NCI-H524 treated with DMSO at 0.1 percent for 48 hours (cell line): Measurements from ENCODE around the gene KIFC3.

Experiments
- DNase-seq: peaks from one replicate; lab custom pipeline; 2025; lab: John Stamatoyannopoulos, UW

The KIFC3 gene

DNA sequence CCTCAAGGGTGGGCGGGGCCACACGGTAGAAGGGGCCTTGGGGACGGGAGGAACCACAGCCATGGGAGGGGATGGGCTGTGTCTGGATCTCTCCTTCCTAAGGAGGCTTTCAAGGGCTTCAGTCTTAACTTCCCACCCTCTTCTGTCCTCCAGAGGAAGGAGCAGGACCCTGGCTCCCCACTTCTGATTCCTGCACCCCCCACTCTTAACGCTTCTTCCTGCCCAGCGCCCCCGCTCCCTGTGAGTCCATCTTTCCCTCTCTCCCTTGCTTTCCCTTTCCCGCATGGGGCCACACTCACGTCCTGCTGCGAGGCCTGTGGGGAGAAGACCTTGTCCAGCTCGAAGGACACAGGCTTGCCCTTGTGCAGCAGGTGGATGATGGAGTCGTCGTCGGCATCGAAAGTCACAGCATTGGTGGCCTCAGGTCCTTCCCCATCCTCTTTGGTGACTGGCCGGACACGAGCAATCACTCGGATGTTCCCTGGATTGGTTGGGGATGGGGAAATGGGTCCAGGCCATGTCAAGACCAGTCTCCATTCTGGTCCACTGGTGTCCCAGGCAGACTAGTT lies 37.0 kb downstream of the KIFC3 start:
- DNase-seq, result no peak

DNA sequence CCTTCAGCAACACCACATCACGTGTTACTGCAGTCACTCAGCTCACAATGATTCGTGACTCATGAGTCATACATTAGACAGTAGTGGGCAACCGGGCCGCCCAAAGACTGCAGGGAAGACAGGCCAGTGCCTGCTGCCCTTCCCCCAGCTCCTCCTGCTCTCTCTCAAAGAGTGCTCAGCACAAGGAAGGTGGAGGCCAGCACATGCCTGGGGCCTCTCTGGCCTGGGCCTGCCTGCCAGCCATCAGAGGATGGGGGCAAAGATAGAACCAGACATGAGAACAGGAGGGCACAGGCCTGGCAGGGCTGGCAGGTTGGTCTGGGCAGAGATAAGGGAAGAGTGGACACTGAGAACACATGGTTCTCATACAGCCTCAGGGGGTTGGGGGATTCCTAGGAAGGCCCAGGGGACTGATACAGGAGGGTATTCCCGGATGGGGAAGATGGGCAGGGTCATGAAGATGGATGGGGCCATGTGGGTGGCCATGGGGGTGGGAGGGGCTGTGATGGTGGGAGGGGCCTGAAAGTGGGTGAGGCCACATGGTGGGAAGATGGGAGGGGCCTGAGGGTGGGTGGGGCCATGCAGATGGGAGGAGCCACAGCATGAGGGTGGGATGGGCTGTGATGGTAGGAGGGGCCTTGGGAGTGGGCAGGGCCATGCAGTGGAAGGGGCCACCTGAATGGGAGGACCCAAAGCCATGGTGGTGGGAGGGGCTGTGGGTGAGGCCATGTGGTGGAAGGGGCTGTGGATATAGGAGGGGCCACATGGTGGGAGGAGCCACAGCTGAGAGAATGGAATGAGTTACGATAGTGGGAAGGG lies 37.7 kb downstream of the KIFC3 start:
- DNase-seq, result no peak

DNA sequence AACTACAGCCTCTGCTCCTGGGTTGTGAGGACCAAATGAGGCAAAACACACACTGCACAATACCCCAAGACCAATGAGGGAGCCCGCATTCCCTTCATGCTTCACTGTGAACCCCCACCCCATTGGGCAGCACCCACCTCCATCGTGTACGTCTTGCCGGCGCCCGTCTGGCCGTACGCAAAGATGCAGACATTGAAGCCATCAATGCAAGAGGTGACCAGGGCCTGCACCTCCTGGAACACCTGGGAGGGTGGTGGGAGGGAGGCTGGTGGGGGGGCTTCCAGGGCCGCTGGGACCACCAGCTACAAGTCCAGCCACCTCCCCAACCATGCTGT lies 38.3 kb downstream of the KIFC3 start:
- no peak for DNase-seq

DNA sequence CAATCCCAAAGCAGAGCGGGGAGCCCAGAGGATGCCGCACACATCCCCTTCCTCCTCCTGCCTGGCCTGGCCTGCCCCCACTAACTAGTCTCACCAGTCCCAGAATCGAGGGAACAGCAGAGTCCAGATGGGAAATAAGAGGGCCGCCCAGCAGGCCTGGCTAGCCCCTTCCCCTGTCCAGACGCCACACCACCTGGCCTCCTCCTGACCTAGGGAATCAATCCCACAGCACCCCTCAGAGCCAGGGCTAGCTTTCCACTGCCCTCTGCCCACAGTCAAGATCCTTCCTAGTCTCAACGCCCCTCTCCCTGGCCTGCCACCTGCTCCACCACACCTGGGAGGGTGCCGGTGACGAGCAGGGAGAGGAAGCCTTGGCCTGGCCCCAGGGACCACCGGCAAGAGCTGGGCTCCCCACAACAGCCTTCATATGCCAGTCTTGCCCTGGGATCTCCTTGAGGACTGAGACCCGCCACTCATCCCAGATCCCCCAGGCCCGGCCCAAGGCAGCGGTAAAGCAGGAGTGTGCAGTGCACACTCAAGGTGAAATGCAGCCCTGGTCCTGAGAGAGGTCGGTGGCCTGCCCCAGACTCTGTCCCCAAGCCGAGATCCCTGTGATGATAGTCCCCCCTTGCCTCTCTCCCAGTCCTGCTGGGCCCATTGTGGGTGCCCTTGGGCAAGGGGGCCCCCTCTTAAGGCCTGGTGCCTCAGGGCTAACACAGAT lies 38.8 kb downstream of the KIFC3 start:
- peak; percentile 36 for DNase-seq

DNA sequence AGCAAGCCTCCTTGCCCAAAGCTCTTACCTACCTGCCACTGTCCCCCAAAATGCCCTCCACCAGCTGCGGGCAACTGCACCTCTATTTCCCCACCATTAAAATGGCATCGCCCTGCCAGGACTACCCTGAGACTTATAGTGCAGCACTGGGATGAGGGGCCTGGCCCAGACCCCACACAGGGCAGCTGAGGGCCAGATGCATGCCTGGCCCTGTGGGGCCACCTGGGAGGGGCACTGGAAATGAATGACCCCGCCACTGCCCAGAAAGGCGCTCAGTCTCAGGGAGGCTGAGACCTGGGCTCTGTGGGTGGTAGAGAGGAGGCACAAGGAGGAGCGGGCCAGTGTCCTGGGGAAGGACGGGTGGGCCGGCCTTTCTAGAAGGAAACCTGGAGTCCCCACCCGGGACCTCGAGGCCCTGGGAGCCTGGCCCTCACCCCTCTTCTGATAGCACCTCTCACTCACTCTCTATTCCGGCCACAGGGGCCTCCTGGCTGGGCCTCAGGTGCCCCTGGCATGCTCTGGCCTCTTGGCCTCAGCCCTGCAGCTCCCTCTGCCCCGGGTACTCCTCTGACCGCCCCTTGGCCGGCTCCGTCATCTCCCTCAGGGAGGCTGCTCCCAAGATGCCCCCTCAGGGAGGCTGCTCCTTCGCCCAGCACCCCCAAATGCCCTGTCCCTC lies 39.8 kb downstream of the KIFC3 start:
- DNase-seq, result no peak

DNA sequence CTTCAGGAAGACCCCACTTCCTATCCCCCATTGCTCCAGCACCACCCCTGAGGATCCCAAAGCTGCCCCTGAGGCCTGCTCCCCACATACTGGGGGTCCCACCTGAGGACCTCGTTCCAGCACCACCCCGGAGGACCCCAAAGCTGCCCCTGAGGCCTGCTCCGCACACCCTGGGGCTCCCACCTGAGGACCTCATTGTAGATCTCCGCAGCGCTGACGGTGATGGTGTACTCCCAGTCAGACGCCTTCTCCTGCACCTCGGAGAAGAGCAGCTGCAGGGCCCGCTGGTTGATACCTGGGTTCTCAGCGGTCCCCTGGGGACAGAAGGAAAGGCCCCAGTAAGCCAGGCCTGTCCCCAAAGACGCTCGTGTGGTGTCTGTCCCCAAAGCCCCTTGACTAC lies 40.3 kb downstream of the KIFC3 start:
- no peak for DNase-seq

DNA sequence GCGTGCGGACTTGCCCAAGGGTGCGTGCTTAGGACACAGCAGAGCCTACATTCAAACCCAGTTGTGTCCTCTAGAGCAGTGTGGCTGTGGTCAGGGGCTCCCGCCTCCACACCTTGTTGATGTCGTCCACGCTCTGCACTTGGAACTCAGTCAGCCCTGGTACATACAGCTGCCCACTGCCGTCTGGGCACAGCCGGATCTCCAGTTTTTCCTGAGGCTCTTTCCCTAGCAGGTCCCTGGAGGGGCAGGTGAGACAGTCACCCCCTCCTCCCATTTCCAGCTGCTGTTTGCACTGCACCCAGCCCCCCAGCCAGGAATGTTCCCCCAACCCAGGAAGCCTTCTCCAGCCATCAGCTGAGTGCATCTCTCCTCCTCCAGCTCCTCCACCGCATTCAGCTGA lies 41.0 kb downstream of the KIFC3 start:
- DNase-seq, result no peak

DNA sequence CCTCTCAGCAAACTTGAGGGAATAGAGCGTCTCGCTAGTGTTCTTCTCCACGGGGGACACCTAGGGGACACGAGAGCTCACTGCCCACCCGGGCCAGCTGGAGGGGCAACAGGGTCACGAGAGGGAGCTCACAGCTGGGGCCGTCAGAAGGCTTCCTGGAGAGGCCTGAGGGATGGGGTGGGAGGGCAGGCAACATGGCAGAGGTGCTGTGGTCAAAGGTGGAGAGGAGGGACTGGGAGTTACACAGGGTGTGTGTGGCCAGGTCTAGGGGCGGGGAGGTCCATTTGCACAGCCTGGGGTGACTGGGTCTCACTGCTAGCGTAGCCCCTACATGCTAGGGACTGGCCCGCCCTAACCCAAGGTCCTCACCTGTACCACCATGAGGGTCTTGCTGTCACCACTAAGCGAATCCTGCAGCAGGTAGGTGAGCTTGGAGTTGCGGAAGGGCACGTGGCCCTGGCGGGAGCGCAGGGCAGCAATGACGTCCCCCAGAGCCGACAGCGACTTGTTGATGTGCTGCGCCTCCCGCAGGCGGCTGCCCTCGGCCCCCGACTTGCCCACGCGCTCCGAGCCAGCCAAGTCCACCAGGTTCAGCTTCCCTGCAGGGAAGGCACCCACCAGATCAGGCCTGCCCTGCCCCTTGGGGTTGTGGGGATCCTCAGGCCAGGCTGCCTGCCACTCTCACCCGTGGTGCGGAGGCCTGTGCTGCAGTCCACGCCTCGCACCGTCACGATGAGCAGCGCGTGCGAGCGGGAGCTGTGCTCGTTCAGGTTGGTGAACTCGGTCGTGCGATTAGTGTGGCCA lies 41.7 kb downstream of the KIFC3 start:
- no peak for DNase-seq

DNA sequence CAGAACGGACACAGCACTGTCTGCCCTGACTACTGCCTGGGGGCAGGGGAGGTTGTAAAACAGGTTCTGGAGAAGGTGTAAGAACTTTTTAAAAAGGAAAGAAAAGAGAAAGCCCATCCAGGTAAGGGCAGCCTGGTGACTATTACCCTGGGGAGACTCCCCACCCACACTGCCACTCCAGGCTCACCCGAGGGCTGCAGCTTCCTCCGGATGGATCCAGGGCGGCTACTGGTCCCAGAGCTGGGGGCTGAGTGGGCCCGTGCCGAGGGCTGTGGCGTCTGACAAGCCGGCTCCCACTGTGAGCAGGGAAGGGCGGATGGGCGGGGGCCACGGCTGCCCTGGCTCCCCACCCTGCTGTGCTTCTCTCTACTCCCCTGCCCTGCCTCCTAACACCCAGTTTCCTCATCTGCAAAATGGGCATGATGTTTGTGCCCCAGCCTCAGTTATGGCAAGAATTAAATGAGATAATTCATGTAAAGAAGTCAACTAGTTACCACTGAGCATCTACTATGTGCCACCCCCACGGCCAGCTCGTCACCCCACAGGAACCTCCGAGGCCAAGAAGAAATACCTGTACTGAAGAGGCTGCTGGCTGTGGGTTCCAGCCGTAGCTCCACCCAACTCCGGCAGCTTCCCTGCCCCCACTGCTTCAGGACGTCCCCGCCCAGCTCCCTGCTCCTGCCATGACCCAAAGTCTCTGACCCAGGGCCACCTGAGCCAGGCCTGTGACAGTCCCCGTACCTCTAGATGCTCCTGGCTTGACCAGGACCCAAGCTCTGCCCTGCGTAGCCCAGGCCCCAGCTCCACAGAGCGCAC lies 42.5 kb downstream of the KIFC3 start:
- no peak for DNase-seq

DNA sequence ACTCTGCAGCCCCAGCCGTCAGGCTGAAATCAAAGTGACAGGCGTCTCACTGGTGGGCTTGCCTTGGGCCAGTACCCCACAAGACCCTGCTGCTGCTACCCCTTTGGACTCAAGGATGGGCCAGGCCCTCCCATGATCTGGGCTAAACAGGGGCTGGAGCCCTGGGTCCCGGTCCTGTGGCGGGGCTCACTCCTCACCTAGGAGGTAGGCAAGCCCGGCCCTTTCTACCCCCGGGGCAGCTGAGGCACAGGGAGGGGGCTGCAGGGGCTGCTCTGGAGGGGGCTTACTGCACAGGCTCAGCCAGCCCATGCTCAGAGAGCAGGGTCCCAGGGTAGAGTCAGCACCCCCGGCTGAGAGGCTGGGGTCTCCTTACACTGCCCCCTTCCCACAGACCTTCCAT lies 43.2 kb downstream of the KIFC3 start:
- DNase-seq, result no peak

DNA sequence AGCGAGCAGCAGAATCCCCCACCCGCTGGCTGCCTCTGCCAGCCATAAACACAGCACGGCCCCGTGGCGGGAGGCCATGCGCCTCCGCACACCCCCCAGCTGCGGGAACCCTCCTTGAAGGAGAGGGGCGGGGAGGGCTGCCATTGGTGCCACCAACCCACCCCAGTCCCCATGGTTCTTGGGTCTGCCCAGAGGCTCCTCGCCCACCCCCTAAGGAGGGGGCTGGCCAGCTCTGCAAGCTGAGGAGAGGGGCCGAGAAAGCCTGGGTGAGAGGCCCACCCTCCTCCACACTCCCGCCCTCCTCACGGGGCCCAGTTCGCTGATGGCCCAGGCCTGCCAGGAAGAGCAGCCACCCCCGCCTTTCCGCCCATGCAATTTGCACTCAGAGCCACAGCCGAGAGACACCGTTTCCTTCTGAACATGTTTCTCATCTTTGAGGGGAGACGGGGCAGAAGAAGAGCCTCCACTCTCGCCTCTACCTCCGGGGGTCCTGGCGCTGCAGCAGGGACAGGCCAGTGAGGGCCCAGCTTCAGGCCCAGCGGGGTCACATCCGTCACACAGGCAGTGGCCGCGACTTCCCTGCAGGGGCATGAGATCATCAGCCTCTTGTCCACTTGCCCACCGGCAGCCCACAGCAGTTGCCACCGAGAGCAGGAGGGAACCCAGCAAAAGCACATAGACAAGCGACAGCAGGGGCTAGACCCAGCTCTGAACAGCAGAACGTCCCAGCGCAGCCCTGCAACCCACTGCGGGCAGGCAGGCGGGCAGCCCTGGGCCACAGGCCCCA lies 43.8 kb downstream of the KIFC3 start:
- DNase-seq, result no peak

DNA sequence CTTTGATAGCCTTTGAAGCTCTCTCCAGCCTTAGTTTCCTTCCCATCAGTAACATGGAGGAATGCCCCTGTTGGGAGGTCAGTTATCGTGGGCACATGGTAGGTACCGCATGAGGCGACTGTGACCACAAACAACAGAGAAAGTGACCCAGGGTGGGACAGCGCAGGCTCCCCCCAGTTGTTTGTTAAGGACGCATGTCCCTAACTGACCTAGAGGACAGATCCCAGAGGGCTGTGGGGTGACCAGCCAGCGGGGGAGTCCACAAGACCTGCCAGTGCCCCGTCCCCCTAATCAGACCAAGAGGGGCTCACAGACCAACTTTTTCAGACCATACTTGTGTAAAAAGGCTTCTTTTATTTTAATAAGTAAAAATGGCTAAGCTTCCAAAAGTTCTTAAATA lies 44.4 kb downstream of the KIFC3 start:
- no peak for DNase-seq

DNA sequence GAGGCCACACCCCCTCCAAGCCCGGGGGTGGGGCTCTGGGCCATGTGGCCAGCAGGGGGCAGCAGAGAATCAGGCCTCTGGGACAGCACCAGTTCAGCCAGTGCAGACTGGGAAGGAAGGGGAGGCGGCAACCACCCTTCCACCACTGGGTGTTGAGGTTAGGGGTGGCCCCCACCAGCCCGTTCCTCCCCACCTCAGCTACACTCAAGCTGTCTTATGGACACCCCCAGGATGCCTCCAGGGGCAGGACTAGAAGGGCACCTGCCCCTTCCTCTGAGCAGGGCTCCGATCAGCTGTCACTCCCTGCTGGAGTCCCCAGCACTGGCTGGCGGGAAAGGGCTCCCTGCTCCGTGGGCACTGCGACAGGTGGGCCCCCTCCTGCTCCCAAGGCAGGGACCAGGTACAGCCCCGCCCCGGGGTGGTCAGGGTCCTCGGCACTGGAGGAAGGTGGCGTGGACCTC lies 44.9 kb downstream of the KIFC3 start:
- DNase-seq, result no peak

DNA sequence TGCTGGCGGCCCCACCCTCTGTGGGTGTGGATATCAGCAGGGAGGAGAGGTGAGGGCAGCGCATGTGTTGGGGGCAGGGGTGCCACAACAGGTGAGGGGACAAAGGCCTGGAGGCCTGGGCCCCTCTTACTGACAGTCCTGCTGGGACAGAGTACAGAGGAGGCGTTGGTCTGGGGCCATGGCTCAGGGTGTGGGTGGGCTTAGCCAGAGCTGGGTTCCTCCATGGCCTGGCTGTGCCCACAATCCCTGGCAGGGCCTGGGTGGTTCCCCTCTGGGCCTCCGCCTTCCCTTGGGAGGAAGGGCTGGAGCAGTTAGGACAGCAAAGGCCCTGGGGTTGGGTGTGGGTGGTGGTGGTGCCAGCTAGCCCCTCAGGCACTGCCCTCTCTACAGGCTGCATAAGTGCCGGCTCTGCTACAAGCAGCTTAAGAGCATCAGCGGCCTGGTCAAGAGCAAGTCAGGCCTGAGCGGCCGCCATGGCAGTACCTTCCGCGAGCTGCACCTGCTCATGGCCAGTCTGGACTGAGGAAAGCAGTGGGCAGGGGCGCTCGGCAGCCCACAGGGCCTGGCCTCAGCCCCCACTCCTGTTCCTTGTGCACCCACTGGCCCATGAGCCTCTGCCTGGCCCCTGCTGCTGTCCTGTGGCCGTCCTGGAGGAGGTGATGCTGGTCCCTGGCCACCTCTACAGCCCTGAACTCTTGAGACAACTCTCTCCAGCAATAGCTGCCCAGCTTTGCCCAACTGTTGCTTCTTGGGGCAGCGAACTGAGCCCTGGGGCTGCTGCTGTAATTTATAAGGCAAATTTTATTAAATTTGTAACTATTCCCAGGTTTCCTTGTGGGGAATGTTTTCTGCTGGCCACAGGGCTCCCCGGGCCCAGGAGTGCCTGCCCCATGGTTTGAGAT lies 45.6 kb downstream of the KIFC3 start:
- no peak for DNase-seq

DNA sequence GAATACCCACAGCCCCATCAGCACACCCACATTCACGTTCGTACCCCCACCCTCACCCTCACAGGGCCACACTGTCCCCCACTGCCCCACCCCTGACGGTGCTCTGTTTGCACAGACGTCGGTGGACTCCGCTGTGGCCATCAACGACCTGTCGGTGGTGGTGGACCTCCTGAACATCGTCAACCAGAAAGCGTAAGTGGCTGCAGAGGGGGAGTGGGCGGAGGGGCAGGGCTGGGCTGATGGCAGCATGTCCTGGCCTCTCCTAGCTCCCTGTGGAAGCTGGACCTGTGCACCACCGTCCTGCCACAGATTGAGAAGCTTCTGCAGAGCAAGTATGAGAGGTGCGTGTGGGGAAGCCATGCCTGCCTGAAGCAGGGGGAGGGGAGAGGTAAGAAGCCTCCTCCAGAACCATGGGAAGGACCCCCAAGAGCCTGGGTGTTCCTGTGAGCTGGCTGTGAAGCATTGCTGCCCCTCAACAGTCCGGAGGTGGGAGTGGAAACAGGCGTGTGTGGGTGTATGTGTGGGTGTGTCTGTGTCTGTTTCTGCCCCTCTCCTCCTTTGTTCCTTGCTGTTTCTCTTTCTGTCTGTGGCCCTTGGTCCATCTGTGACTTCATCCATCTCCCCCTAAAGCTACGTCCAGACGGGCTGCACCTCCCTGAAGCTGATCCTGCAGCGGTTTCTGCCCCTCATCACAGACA lies 46.4 kb downstream of the KIFC3 start:
- DNase-seq, result no peak

DNA sequence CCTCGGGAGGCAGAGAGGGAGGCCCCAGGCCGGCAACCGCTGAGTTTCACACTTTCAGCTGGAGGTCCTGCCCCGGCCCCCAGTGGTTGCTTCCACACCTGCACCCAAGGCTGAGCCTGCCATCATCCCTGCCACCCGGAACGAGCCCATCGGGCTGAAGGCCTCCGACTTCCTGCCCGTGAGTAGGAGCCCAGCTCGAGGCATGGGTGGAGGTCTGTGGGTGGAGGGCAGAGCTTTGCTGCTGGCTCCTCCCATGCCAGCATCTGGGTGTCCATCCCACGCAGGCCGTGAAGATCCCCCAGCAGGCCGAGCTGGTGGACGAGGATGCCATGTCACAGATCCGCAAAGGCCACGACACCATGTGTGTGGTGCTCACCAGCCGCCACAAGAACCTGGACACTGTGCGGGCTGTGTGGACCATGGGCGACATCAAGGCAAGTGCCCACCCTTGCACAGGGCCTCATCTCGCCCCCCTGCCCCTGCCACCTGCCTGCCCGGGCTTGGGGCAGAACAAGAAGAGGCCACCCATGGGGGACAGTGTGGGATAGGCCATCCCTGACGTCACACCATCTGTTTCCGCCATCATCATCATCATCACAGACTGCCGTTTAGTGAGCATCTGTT lies 47.1 kb downstream of the KIFC3 start:
- no peak for DNase-seq

DNA sequence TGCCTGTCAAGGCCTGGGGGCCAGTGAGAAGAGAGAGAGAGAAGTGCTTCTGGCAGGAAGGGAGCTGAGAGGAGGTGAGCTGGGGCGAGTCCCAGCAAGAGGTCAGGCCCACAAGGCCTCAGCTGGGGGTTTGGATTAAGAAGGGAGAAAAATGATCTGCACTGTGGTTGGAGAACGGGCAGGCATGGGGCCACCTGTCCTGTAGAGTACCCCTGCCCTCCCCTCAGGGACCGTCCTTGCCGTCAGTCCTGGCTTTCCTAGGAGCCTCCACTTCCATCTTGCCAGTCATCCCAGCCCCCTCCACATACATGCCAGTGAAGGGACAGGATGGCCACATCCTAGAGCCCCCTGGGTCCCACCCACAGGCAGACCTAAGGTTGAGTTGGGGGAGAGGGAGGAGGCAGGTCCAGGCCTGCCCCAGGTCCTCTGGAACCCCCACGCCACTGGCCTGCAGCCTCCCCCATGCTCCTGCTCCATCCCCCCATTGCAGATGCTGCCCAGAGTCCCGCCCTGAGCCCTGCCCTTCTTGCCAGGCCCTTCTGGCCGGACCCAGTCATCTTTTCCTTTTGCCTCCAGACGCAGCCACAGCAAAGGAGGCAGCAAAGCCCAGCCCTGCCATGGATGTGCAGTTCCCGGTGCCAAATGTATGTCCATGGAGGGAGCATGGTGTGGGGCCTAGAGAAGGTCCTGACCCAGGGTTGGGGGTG lies 47.8 kb downstream of the KIFC3 start:
- no peak for DNase-seq
